Endometrium (tissue), 2 donors: ENCODE data around the gene PPIL1.

ENCODE experiments used
- FAIRE-seq: peaks from 2 replicates; lab custom pipeline; 2012; peaks lifted over from hg19 to GRCh38; lab: Jason Lieb, UNC
- donor health status: control.
- donor health status: control.

Gene PPIL1

GRCh38 chr6:36855750-36856149 lies 18.9 kb downstream of the PPIL1 start:
- FAIRE-seq, result no peak

- no peak for FAIRE-seq
These were observed 21.3 kb downstream of the PPIL1 start for GRCh38 chr6:36853325-36853724.

GRCh38 chr6:36852481-36853147 lies 22.0 kb downstream of the PPIL1 start:
- FAIRE-seq, result no peak

GRCh38 chr6:36851626-36852025 lies 23.0 kb downstream of the PPIL1 start:
- no peak for FAIRE-seq

GRCh38 chr6:36851149-36851614 lies 23.4 kb downstream of the PPIL1 start:
- no peak for FAIRE-seq

- FAIRE-seq, result no peak
These were observed 24.6 kb downstream of the PPIL1 start for GRCh38 chr6:36850021-36850420.

GRCh38 chr6:36848658-36849441 lies 25.8 kb downstream of the PPIL1 start:
- no peak for FAIRE-seq

- FAIRE-seq, result no peak
These were observed 26.6 kb downstream of the PPIL1 start for GRCh38 chr6:36847991-36848390.

- FAIRE-seq, result no peak
These were observed 27.5 kb downstream of the PPIL1 start for GRCh38 chr6:36847152-36847551.

- FAIRE-seq, result no peak
These were observed 29.4 kb downstream of the PPIL1 start for GRCh38 chr6:36845233-36845632.

GRCh38 chr6:36844232-36845170 lies 30.1 kb downstream of the PPIL1 start:
- no peak for FAIRE-seq

GRCh38 chr6:36843170-36843569 lies 31.4 kb downstream of the PPIL1 start:
- FAIRE-seq, result no peak

GRCh38 chr6:36841756-36842155 lies 32.8 kb downstream of the PPIL1 start:
- FAIRE-seq, result no peak

- no peak for FAIRE-seq
These were observed 33.9 kb downstream of the PPIL1 start for GRCh38 chr6:36840432-36841403.

- FAIRE-seq, result no peak
These were observed 34.7 kb downstream of the PPIL1 start for GRCh38 chr6:36839749-36840431.

GRCh38 chr6:36838896-36839748 lies 35.5 kb downstream of the PPIL1 start, which contains the start of gene CPNE5:
TSS of gene CPNE5 (minus strand) at chr6:36839444. CDS start at chr6:36839377, 67 bp downstream.
- FAIRE-seq, result no peak

- FAIRE-seq, result no peak
These were observed 36.9 kb downstream of the PPIL1 start for GRCh38 chr6:36837686-36838085.

GRCh38 chr6:36837022-36837339 lies 37.6 kb downstream of the PPIL1 start:
- no peak for FAIRE-seq

GRCh38 chr6:36836111-36837021 lies 38.2 kb downstream of the PPIL1 start:
- no peak for FAIRE-seq
